ENCODE data around the gene ELP5. TPM values are rescaled to one million over a fixed set of nuclear protein-coding genes. Genes with fewer than 3 reads are reported as not detected.

Gene ELP5
- total and polyA plus RNA-seq, 3 donors from 2014 or later = 107 to 295 (median 123) TPM

DNA sequence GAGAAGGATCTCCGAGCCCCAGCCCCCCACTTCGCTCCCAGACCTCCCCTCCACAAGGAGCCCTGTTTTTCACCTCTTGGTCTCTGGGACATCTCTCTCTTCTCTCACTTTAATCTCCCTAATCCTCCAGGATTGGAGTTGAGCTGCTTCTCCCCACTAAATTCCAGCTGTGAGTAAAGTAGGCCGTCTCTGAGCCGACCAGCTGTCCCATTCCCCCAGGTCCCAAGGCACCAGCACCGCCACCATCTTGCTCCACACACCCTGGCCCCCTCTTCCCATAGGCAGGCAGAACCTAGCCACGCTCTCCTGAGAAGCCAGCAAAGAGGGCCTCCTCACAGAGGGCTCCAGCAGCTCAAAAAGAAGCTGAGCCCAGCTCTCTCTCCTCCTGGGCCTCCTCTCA lies 33.3 kb upstream of the ELP5 start:
- no peak for DNase-seq
- Histone ChIP-seq H3K4me3 (no peak overlapping the region), H3K36me3 (ENCODE audit: low read depth, missing control alignments) (no peaks in the 10 kb centered on the region), H3K4me1 (peaks cover 35% of the 10 kb centered on the region), H3K27me3 (no peaks in the 10 kb centered on the region), H3K27ac (peak overlapping the region; percentile 84 to 89), H3K9me3 (no peaks in the 10 kb centered on the region)
- 65 to 67% methylated on average over 6 of the region's 6 CpGs for WGBS, 2 donors
- intact Hi-C loops (cut with DNase I; ENCODE audit: low total_unique reads) = no loop called here
- TF ChIP-seq POLR2A (IDR thresholded peaks at IDR 0.05) = no peak

DNA sequence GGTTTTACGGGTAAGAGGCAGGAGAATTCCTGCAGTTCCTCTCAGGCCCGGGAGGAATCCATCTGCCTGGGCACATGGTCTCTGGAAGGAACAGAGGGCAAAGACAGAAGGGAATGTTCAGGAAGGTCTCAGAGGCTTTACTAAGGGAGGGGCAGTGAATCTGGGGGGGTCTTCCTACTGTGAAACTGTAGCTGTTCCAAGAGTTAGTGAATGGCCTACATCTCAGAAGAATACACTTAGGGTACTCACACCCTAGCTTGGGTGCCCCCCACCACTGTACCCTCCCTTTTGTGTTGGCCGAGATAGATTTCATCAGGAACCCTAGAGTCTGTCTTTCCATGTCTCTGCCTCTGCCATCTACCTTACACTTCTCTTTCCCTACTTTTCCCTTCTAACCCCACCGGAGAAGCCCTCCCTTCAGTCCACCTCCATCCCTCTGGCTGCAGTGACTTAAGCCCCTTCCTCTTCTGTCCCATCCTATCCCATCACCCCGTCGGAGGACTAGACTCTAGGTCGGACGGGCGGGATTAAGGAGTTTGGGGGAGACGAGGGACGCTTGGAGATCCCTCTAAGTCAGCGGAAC lies 32.7 kb upstream of the ELP5 start:
- Histone ChIP-seq H3K27me3 (no peaks in the 10 kb centered on the region), H3K27ac (peak overlapping the region; percentile 84 to 89), H3K4me1 (peaks cover 30% of the 10 kb centered on the region), H3K9me3 (no peaks in the 10 kb centered on the region), H3K36me3 (ENCODE audit: low read depth, missing control alignments) (no peaks in the 10 kb centered on the region), H3K4me3 (peak overlapping the region; percentile 66 to 86)
- DNase-seq = no peak
- WGBS, 2 donors = 15 to 19% methylated on average over 10 to 12 of the region's 12 CpGs
- intact Hi-C loops (cut with DNase I; ENCODE audit: low total_unique reads) = no loop called here
- TF ChIP-seq POLR2A (IDR thresholded peaks at IDR 0.05) = no peak
- TF ChIP-seq, protein P1, sequence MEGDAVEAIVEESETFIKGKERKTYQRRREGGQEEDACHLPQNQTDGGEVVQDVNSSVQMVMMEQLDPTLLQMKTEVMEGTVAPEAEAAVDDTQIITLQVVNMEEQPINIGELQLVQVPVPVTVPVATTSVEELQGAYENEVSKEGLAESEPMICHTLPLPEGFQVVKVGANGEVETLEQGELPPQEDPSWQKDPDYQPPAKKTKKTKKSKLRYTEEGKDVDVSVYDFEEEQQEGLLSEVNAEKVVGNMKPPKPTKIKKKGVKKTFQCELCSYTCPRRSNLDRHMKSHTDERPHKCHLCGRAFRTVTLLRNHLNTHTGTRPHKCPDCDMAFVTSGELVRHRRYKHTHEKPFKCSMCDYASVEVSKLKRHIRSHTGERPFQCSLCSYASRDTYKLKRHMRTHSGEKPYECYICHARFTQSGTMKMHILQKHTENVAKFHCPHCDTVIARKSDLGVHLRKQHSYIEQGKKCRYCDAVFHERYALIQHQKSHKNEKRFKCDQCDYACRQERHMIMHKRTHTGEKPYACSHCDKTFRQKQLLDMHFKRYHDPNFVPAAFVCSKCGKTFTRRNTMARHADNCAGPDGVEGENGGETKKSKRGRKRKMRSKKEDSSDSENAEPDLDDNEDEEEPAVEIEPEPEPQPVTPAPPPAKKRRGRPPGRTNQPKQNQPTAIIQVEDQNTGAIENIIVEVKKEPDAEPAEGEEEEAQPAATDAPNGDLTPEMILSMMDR (IDR thresholded peaks at IDR 0.05) = no peak

DNA sequence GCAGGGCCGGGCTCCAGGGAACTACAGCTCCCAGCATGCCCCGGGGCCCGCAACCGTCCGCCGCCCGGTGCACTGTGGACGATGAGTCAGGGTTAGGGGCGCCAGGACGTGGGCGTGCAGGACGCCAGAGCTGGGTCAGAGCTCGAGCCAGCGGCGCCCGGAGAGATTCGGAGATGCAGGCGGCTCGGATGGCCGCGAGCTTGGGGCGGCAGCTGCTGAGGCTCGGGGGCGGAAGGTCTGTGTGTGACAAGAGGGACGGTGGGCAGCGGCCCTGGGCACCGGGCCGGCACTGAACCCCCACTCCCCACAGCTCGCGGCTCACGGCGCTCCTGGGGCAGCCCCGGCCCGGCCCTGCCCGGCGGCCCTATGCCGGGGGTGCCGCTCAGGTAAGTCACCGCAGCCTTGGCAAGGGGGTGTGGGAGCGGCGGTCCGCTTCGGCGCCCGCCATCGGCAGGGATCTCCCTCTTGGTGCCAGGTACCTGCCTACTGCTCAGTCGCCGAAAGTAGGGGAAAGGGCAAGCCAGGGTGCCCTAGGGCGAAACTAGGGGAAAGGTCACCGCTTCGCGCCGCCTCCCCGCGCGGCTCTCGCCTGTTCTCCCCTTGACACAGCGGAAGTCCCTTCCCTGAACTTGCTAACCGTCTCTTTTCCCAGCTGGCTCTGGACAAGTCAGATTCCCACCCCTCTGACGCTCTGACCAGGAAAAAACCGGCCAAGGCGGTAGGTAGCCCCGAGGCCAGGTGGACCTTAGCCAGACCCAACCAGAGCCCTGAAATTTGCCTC lies 32.0 kb upstream of the ELP5 start, which contains the start of the genes ACADVL and DLG4:
Gene ACADVL (plus strand): TSS at position 127 of the 781 bp plus-strand sequence. CDS start 47 bp downstream, at position 174.
Gene DLG4 (minus strand): TSS at position 25 of the 781 bp plus-strand sequence.
- Histone ChIP-seq H3K27me3 (no peaks in the 10 kb centered on the region), H3K36me3 (ENCODE audit: low read depth, missing control alignments) (no peaks in the 10 kb centered on the region), H3K4me1 (peaks cover 26% of the 10 kb centered on the region), H3K9me3 (no peaks in the 10 kb centered on the region), H3K4me3 (peak within 1 kb of the TSS; percentile 66 to 86), H3K27ac (peak within 1 kb of the TSS; percentile 84 to 89)
- TF ChIP-seq, protein P1 (IDR thresholded peaks at IDR 0.05) = no peak
- DNase-seq = peak; percentile 91
- WGBS, 2 donors = 0 to 1% methylated on average over 49 to 57 of the region's 63 CpGs
- intact Hi-C loops (cut with DNase I; ENCODE audit: low total_unique reads) = no loop called here

DNA sequence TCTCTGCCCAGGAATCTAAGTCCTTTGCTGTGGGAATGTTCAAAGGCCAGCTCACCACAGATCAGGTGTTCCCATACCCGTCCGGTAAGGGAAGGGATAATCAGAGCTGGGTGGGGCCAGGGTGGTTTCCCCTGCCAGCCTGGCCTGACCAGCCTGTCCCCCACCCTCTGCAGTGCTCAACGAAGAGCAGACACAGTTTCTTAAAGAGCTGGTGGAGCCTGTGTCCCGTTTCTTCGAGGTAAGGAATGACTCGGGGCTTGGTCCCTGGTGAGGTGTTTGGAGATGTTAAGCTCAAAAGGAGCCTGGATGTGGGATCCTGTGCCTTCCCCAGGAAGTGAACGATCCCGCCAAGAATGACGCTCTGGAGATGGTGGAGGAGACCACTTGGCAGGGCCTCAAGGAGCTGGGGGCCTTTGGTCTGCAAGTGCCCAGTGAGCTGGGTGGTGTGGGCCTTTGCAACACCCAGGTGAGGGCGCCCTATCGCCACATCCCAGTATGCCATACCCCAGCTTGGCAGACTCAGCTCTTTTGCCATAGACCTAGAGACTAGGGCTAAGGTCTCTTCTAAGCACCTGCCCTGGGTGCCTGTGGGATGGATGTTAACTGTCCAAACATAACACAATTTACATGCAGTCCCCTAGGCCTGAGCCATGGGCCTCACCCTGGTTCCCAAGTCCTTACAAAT lies 31.3 kb upstream of the ELP5 start:
- DNase-seq = peak; percentile 71
- no peaks in the 10 kb centered on the region for H3K27me3 ChIP-seq
- H3K9me3 ChIP-seq = no peaks in the 10 kb centered on the region
- 21 to 27% methylated on average over 9 to 11 of the region's 11 CpGs for WGBS, 2 donors
- H3K36me3 ChIP-seq (ENCODE audit: low read depth, missing control alignments) = no peaks in the 10 kb centered on the region
- TF ChIP-seq, protein P1 (IDR thresholded peaks at IDR 0.05) = no peak
- TF ChIP-seq POLR2A (IDR thresholded peaks at IDR 0.05) = no peak
- peaks cover 22% of the 10 kb centered on the region for H3K4me1 ChIP-seq
- H3K27ac ChIP-seq = peak overlapping the region; percentile 84 to 89
- intact Hi-C loops (cut with DNase I; ENCODE audit: low total_unique reads) = no loop called here
- H3K4me3 ChIP-seq = peak overlapping the region; percentile 66 to 86

All from testis (tissue), 3 donors.